ENCODE results near the gene LINGO1. TPM values are rescaled to one million over a fixed set of nuclear protein-coding genes. Genes with fewer than 3 reads are reported as not detected.
A peak's percentile ranks its signal among the peaks of the same experiment; 100 is the strongest.

The LINGO1 gene
- total RNA-seq, 1 donor from 2014 or later, result 18.7 TPM

DNA sequence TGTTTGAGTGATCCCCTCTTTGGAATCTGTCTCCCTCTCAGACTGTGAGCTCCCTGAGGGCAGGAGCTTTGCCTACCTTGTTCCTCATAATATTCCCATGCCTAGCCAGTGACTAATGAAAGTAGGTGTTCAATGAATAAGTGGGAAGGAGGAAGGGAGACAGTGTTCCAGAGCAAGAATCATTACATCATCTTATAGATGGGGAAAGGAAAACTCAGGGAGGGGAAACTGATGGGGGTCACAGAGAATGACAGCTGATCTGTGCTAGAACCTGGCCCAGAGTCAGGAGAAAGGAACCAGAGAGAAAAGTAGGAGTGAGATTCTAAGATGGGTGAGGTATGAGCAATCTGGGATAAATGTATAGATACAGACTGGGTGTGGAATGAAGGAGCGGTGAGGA is 29.9 kb downstream of the LINGO1 start:
- TF ChIP-seq, protein P1, sequence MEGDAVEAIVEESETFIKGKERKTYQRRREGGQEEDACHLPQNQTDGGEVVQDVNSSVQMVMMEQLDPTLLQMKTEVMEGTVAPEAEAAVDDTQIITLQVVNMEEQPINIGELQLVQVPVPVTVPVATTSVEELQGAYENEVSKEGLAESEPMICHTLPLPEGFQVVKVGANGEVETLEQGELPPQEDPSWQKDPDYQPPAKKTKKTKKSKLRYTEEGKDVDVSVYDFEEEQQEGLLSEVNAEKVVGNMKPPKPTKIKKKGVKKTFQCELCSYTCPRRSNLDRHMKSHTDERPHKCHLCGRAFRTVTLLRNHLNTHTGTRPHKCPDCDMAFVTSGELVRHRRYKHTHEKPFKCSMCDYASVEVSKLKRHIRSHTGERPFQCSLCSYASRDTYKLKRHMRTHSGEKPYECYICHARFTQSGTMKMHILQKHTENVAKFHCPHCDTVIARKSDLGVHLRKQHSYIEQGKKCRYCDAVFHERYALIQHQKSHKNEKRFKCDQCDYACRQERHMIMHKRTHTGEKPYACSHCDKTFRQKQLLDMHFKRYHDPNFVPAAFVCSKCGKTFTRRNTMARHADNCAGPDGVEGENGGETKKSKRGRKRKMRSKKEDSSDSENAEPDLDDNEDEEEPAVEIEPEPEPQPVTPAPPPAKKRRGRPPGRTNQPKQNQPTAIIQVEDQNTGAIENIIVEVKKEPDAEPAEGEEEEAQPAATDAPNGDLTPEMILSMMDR (IDR thresholded peaks at IDR 0.05; ENCODE audit: unreplicated experiment), result no peak
- H3K36me3 Mint-ChIP-seq, result no peaks in the 10 kb centered on the region
- H3K4me1 Mint-ChIP-seq, result peaks cover 36% of the 10 kb centered on the region
- H3K9me3 Mint-ChIP-seq, result no peaks in the 10 kb centered on the region
- no peaks in the 10 kb centered on the region for H3K27me3 Mint-ChIP-seq (ENCODE audit: low read depth)
- H3K4me3 Mint-ChIP-seq, result no peak overlapping the region
- peak overlapping the region; percentile 11 for H3K27ac Mint-ChIP-seq
- DNase-seq (ENCODE audit: low spot score in 2 of 2, unreplicated experiment in 2 of 2), result no peak

DNA sequence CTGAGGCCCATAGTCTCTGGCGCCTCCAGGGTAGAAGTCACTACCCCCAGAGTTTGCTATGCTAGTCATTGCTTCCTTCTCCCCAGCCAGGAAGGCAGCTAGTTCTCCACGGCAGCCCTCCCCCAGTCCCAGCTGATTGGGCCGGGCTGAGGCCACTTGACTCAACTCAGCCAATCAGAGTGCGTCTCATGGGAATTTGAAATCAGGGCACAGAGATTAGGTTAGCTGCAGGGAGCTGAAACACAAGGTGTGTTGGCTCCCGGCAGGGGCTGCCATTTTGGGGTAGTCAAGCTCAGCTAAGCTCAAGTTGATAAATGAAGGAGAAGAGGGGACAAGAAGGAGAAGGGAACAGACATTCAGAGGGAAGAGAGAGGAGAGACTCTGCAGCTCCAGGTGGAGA is 32.8 kb downstream of the LINGO1 start:
- Mint-ChIP-seq H3K27ac (no peak overlapping the region), H3K4me1 (peaks cover 16% of the 10 kb centered on the region), H3K36me3 (no peaks in the 10 kb centered on the region), H3K4me3 (no peak overlapping the region), H3K9me3 (no peaks in the 10 kb centered on the region), H3K27me3 (ENCODE audit: low read depth) (no peaks in the 10 kb centered on the region)
- TF ChIP-seq, protein P1 (IDR thresholded peaks at IDR 0.05; ENCODE audit: unreplicated experiment), result no peak
- DNase-seq (ENCODE audit: low spot score in 2 of 2, unreplicated experiment in 2 of 2), result no peak

DNA sequence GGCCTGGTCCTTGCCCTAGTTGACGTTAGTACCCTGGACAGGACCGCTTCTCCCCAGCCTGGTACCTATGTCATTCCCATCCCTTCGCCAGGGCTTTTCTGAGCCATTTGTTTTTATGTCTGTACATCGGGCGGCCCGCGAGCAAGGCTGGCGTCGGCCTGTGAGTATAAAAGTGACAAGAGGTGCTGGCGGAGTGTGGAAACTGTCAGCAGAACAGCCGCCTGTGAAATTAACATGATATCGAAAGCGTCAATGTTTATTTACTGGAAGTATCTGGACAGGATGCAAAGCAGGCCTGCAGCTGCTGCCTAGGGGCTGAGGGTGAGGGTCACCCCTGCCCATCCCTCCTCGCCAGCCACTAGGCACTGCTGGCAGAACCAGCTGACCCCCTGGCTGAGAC is 33.4 kb downstream of the LINGO1 start:
- Mint-ChIP-seq H3K9me3 (no peaks in the 10 kb centered on the region), H3K4me3 (no peak overlapping the region), H3K27ac (no peak overlapping the region), H3K4me1 (peaks cover 10% of the 10 kb centered on the region), H3K36me3 (no peaks in the 10 kb centered on the region), H3K27me3 (ENCODE audit: low read depth) (no peaks in the 10 kb centered on the region)
- TF ChIP-seq, protein P1 (IDR thresholded peaks at IDR 0.05; ENCODE audit: unreplicated experiment), result no peak
- DNase-seq (ENCODE audit: low spot score in 2 of 2, unreplicated experiment in 2 of 2), result no peak

DNA sequence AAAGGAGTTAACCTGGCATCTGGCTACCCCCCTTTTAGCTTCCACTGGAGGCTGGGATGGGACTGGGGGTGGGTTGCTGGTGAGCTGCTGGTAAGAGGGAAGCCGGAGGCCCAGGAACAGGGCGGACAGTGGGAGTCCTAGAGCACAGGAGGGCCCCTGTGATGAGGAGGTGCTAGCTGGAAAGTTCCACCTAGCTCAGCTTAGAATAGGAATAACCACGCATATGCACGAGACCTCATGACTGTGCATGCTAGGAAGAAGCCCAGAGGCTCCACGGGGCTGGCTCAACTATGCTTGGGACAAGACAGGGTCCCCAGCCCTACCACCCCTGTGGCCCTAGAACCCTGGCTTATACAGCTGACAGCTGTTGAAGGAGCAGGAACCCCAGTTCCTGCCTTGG is 34.1 kb downstream of the LINGO1 start:
- Mint-ChIP-seq H3K4me3 (no peak overlapping the region), H3K9me3 (no peaks in the 10 kb centered on the region)

DNA sequence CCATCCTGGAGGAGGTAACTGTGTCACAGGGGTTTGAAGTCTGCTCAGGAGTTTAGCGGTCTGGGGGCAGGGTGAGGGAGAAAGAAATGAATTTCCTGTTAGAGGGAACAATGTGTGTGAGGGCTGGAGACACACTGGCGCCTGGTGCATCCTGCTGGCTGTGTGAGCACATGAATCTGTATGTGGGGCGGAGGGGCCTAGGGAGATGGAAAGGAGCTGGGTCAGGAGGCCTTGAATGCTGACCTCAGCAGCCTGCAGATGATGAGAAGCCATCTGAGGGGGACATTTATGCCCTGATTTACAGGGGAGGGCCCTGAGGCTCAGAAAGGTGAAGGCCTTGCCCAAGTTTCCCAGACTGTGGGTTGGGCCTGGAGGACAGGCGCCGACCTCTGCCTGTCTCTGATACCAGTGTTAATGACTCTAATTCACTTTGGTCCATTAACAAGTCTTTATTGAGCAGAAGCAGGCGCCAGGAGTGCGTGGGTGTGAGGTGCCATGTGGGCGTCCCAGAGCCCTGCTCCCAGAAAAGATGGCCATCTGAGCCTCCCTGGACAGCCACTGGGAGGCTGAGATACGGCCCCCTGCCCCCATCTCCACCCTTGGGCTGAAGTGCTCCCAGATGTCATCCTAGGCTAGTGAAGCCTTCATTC is 34.8 kb downstream of the LINGO1 start:
- TF ChIP-seq, protein P1 (IDR thresholded peaks at IDR 0.05; ENCODE audit: unreplicated experiment), result no peak
- Mint-ChIP-seq H3K27me3 (ENCODE audit: low read depth) (no peaks in the 10 kb centered on the region), H3K4me3 (no peak overlapping the region), H3K27ac (no peak overlapping the region), H3K9me3 (no peaks in the 10 kb centered on the region), H3K36me3 (no peaks in the 10 kb centered on the region), H3K4me1 (peaks cover 6% of the 10 kb centered on the region)
- DNase-seq (ENCODE audit: low spot score in 2 of 2, unreplicated experiment in 2 of 2), result no peak

More for the DNA sequence above, 34.1 kb downstream of the LINGO1 start:
- no peak for DNase-seq (ENCODE audit: low spot score in 2 of 2, unreplicated experiment in 2 of 2)
- H3K27me3 Mint-ChIP-seq (ENCODE audit: low read depth), result no peaks in the 10 kb centered on the region
- H3K27ac Mint-ChIP-seq, result no peak overlapping the region
- H3K4me1 Mint-ChIP-seq, result peaks cover 7% of the 10 kb centered on the region
- H3K36me3 Mint-ChIP-seq, result no peaks in the 10 kb centered on the region
- TF ChIP-seq, protein P1 (IDR thresholded peaks at IDR 0.05; ENCODE audit: unreplicated experiment), result no peak

Data from mesothelial cell of epicardium (in vitro differentiated cells).